ENCODE data around the gene TIMD4.
"Not testable (repeated sequence)": the region's sequence is repeated elsewhere in the genome, so short reads cannot be mapped to it uniquely, and the experiment has no call there.

The TIMD4 gene

GRCh38 chr5:156949424-156949823 lies 13.6 kb downstream of the TIMD4 start:
- Histone ChIP-seq H3K79me2 (ENCODE audit: insufficient read depth, low read length) (no peaks in the 10 kb centered on the region), H3F3A (ENCODE audit: insufficient read depth, low read length) (no peaks in the 10 kb centered on the region), H3K27ac (ENCODE audit: low read depth, low read length, poor library complexity, severe bottlenecking) (no peak overlapping the region), H2AFZ (ENCODE audit: low read length) (no peak overlapping the region), H3K9me3 (ENCODE audit: low read length) (no peaks in the 10 kb centered on the region), H3K4me2 (ENCODE audit: low read length) (no peak overlapping the region), H3K9me2 (ENCODE audit: low read depth, low read length) (no peaks in the 10 kb centered on the region), H3K36me3 (ENCODE audit: insufficient read depth, low read length) (no peaks in the 10 kb centered on the region), H3K27me3 (ENCODE audit: insufficient read depth, low read length) (no peaks in the 10 kb centered on the region), H3K9ac (ENCODE audit: low read length) (no peak overlapping the region), H3K4me1 (ENCODE audit: insufficient read depth, low read length, severe bottlenecking) (no peaks in the 10 kb centered on the region), H4K20me1 (ENCODE audit: insufficient read depth, low read length) (no peaks in the 10 kb centered on the region), H3K4me3 (ENCODE audit: low read depth, low read length, poor library complexity, severe bottlenecking) (no peak overlapping the region)
- TF ChIP-seq CTCF (IDR thresholded peaks at IDR 0.05; ENCODE audit: low read length): no peak
- no peak for TF ChIP-seq EZH2 (IDR thresholded peaks at IDR 0.05; ENCODE audit: borderline replicate concordance, low read length)

GRCh38 chr5:156947925-156948324 lies 15.1 kb downstream of the TIMD4 start:
- no peaks in the 10 kb centered on the region for H3K9me3 ChIP-seq (ENCODE audit: low read length)
- no peaks in the 10 kb centered on the region for H3F3A ChIP-seq (ENCODE audit: insufficient read depth, low read length)
- no peak overlapping the region for H2AFZ ChIP-seq (ENCODE audit: low read length)
- no peak for TF ChIP-seq EZH2 (IDR thresholded peaks at IDR 0.05; ENCODE audit: borderline replicate concordance, low read length)
- no peak for TF ChIP-seq CTCF (IDR thresholded peaks at IDR 0.05; ENCODE audit: low read length)
- no peak overlapping the region for H3K4me3 ChIP-seq (ENCODE audit: low read depth, low read length, poor library complexity, severe bottlenecking)
- H3K79me2 ChIP-seq (ENCODE audit: insufficient read depth, low read length): no peaks in the 10 kb centered on the region
- no peak overlapping the region for H3K27ac ChIP-seq (ENCODE audit: low read depth, low read length, poor library complexity, severe bottlenecking)
- H3K4me1 ChIP-seq (ENCODE audit: insufficient read depth, low read length, severe bottlenecking): no peaks in the 10 kb centered on the region
- no peak overlapping the region for H3K9ac ChIP-seq (ENCODE audit: low read length)
- H4K20me1 ChIP-seq (ENCODE audit: insufficient read depth, low read length): no peaks in the 10 kb centered on the region
- H3K4me2 ChIP-seq (ENCODE audit: low read length): no peak overlapping the region
- no peaks in the 10 kb centered on the region for H3K9me2 ChIP-seq (ENCODE audit: low read depth, low read length)
- H3K36me3 ChIP-seq (ENCODE audit: insufficient read depth, low read length): no peaks in the 10 kb centered on the region
- H3K27me3 ChIP-seq (ENCODE audit: insufficient read depth, low read length): no peaks in the 10 kb centered on the region

GRCh38 chr5:156942064-156942463 lies 21.0 kb downstream of the TIMD4 start:
- Histone ChIP-seq H3K36me3 (ENCODE audit: insufficient read depth, low read length) (no peaks in the 10 kb centered on the region), H3K9me3 (ENCODE audit: low read length) (no peaks in the 10 kb centered on the region), H3K4me3 (ENCODE audit: low read depth, low read length, poor library complexity, severe bottlenecking) (no peak overlapping the region), H3K27ac (ENCODE audit: low read depth, low read length, poor library complexity, severe bottlenecking) (no peak overlapping the region), H3K4me2 (ENCODE audit: low read length) (no peak overlapping the region), H3K27me3 (ENCODE audit: insufficient read depth, low read length) (no peaks in the 10 kb centered on the region), H3K9me2 (ENCODE audit: low read depth, low read length) (no peaks in the 10 kb centered on the region), H3K79me2 (ENCODE audit: insufficient read depth, low read length) (no peaks in the 10 kb centered on the region), H3K9ac (ENCODE audit: low read length) (no peak overlapping the region), H3F3A (ENCODE audit: insufficient read depth, low read length) (no peaks in the 10 kb centered on the region), H2AFZ (ENCODE audit: low read length) (no peak overlapping the region), H3K4me1 (ENCODE audit: insufficient read depth, low read length, severe bottlenecking) (no peaks in the 10 kb centered on the region), H4K20me1 (ENCODE audit: insufficient read depth, low read length) (no peaks in the 10 kb centered on the region)
- TF ChIP-seq EZH2 (IDR thresholded peaks at IDR 0.05; ENCODE audit: borderline replicate concordance, low read length) (no peak), CTCF (IDR thresholded peaks at IDR 0.05; ENCODE audit: low read length) (no peak)

GRCh38 chr5:156940462-156940861 lies 22.6 kb downstream of the TIMD4 start:
- not testable (repeated sequence) for H3K79me2 ChIP-seq (ENCODE audit: insufficient read depth, low read length); H3F3A ChIP-seq (ENCODE audit: insufficient read depth, low read length); H2AFZ ChIP-seq (ENCODE audit: low read length); H3K9me3 ChIP-seq (ENCODE audit: low read length); H3K27me3 ChIP-seq (ENCODE audit: insufficient read depth, low read length); H3K4me3 ChIP-seq (ENCODE audit: low read depth, low read length, poor library complexity, severe bottlenecking); H4K20me1 ChIP-seq (ENCODE audit: insufficient read depth, low read length); H3K9me2 ChIP-seq (ENCODE audit: low read depth, low read length); H3K4me1 ChIP-seq (ENCODE audit: insufficient read depth, low read length, severe bottlenecking); H3K4me2 ChIP-seq (ENCODE audit: low read length); H3K36me3 ChIP-seq (ENCODE audit: insufficient read depth, low read length); H3K9ac ChIP-seq (ENCODE audit: low read length); H3K27ac ChIP-seq (ENCODE audit: low read depth, low read length, poor library complexity, severe bottlenecking)

All from OCI-LY1 (cell line).